ENCODE measurements around the gene FAM161B. TPM values are rescaled to one million over a fixed set of nuclear protein-coding genes. Genes with fewer than 3 reads are reported as not detected.
A peak's percentile ranks its signal among the peaks of the same experiment; 100 is the strongest.
"Not testable (repeated sequence)": the region's sequence is repeated elsewhere in the genome, so short reads cannot be mapped to it uniquely, and the experiment has no call there.

Gene FAM161B
- total RNA-seq, 2 donors from 2014 or later: 1.0 to 1.6 TPM

DNA sequence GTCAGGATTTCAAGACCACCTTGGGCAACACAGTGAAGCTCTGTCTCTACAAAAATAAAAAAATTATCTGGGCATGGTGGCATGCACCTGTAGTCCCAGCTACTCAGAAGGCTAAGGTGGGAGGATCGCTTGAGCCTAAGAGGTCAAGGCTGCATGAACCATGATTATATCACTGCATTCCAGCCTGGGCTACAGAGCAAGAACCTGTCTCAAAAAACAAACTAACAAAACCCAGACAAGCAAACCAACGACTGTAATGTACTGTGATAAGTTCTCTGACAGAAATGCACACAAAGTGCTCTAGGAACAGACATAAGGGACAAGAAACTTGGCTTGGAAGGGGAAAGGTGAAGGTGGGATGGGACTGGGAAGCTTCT, 46.8 kb upstream of the FAM161B start:
- peak overlapping the region in 3 of 4 donors; percentile 29 to 61 (median 58) for H3K27ac ChIP-seq
- intact Hi-C loops (cut with DNase I): no loop called here
- H3K4me1 ChIP-seq: peaks cover 26% of the 10 kb centered on the region
- H3K9me3 ChIP-seq: no peaks in the 10 kb centered on the region
- H3K36me3 ChIP-seq (replicated peaks in 1 of 2; ENCODE audit: insufficient read depth in 1 of 2, low read depth in 2 of 2): no peaks in the 10 kb centered on the region
- H3K27me3 ChIP-seq: no peaks in the 10 kb centered on the region
- DNase-seq (no peak), ATAC-seq (no peak)
- no peak overlapping the region for H3K4me3 ChIP-seq
- 8 to 25% methylated on average over 2 of the region's 2 CpGs for WGBS, 2 donors
- TF ChIP-seq, protein P1, sequence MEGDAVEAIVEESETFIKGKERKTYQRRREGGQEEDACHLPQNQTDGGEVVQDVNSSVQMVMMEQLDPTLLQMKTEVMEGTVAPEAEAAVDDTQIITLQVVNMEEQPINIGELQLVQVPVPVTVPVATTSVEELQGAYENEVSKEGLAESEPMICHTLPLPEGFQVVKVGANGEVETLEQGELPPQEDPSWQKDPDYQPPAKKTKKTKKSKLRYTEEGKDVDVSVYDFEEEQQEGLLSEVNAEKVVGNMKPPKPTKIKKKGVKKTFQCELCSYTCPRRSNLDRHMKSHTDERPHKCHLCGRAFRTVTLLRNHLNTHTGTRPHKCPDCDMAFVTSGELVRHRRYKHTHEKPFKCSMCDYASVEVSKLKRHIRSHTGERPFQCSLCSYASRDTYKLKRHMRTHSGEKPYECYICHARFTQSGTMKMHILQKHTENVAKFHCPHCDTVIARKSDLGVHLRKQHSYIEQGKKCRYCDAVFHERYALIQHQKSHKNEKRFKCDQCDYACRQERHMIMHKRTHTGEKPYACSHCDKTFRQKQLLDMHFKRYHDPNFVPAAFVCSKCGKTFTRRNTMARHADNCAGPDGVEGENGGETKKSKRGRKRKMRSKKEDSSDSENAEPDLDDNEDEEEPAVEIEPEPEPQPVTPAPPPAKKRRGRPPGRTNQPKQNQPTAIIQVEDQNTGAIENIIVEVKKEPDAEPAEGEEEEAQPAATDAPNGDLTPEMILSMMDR (IDR thresholded peaks at IDR 0.05): no peak
- TF ChIP-seq POLR2A (IDR thresholded peaks at IDR 0.05): no peak

DNA sequence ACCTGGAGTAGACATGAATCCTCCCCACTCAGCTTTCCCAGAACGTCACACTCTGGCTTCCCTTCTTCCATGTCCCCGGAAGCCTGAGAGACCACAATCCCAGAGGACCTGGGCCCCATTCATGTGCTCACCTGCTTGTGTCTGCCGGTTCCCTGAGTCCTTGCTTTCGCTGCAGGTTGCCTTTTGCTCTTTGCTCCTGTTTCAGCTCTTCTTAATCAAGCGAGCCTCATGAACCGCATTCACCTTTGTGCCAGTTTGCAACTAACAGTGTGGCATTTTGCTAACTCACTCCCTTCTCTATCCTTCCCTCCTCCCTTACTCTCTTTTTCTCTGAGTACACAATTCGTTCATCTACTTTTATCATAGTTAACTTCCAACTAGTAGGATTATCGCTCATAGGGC, 46.1 kb upstream of the FAM161B start:
- no peaks in the 10 kb centered on the region for H3K9me3 ChIP-seq
- ATAC-seq (no peak), DNase-seq (no peak)
- H3K27me3 ChIP-seq: no peaks in the 10 kb centered on the region
- no peak overlapping the region for H3K4me3 ChIP-seq
- TF ChIP-seq, protein P1 (IDR thresholded peaks at IDR 0.05): no peak
- no peak for TF ChIP-seq POLR2A (IDR thresholded peaks at IDR 0.05)
- WGBS, 2 donors: 88 to 91% methylated on average over 8 of the region's 8 CpGs
- H3K4me1 ChIP-seq: peaks cover 26% of the 10 kb centered on the region
- intact Hi-C loops (cut with DNase I): no loop called here
- no peaks in the 10 kb centered on the region for H3K36me3 ChIP-seq (replicated peaks in 1 of 2; ENCODE audit: insufficient read depth in 1 of 2, low read depth in 2 of 2)
- H3K27ac ChIP-seq: no peak overlapping the region

DNA sequence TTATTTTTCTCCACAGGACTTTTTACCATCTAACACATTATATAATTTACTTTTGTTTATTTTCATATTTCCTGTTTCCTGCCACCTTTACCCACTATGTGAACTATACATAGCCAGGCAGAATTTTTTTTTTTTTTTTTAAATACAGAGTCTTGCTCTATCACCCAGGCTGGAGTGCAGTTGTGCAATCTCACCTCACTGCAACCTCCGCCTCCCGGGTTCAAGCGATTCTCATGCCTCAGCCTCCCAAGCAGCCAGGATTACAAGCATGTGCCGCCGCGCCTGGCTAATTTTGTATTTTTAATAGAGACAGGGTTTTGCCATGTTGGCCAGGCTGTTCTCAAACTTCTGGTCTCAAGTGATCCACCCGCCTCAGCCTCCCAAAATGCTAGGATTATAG, 45.0 kb upstream of the FAM161B start:
- ATAC-seq; DNase-seq; H3K27me3 ChIP-seq; H3K36me3 ChIP-seq (replicated peaks in 1 of 2; ENCODE audit: insufficient read depth in 1 of 2, low read depth in 2 of 2); H3K4me3 ChIP-seq; intact Hi-C loops (cut with DNase I); H3K27ac ChIP-seq; H3K9me3 ChIP-seq: not testable (repeated sequence)
- H3K4me1 ChIP-seq: peaks cover 26% of the 10 kb centered on the region
- 97 to 98% methylated on average over 7 of the region's 7 CpGs for WGBS, 2 donors

DNA sequence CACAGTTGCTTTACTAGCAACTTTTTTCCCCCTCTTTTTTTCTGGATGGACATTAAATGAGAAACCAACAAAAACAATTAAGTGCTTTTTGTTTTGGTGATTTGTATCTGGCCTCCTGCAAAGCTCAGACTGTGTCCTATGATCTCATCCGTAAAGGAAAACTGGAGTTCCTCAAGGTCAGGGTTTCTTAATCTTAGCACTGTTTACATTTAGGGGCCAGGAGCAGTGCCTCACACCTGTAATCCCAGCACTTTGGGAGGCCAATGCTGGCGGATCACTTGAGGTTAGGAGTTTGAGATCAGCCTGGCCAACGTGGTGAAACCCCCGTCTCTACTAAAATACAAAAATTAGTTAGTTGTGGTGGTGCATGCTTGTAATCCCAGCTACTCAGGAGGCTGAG, 41.2 kb upstream of the FAM161B start:
- H3K27ac ChIP-seq: no peak overlapping the region
- 45 to 74% methylated on average over 4 of the region's 4 CpGs for WGBS, 2 donors
- no peak overlapping the region for H3K4me3 ChIP-seq
- no peaks in the 10 kb centered on the region for H3K36me3 ChIP-seq (replicated peaks in 1 of 2; ENCODE audit: insufficient read depth in 1 of 2, low read depth in 2 of 2)
- no peaks in the 10 kb centered on the region for H3K9me3 ChIP-seq
- no peaks in the 10 kb centered on the region for H3K4me1 ChIP-seq
- no peaks in the 10 kb centered on the region for H3K27me3 ChIP-seq
- TF ChIP-seq, protein P1 (IDR thresholded peaks at IDR 0.05): no peak
- no peak for TF ChIP-seq POLR2A (IDR thresholded peaks at IDR 0.05)
- intact Hi-C loops (cut with DNase I): no loop called here
- DNase-seq (no peak), ATAC-seq (no peak)

DNA sequence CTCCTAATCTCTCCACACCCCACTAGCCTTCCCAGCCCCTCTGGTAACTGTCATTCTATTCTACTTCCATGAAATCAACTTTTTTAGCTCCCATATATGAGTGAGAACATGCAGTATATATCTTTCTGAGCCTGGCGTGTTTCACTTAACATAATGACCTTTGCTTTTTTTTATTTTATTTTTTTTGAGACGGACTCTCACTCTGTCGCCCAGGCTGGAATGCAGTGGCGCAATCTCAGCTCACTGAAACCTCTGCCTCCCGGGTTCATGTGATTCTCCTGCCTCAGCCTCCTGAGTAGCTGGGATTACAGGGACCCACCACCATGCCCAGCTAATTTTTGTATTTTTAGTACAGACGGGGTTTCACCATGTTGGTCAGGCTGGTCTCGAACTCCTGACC, 38.8 kb upstream of the FAM161B start:
- H3K4me3 ChIP-seq; H3K36me3 ChIP-seq (replicated peaks in 1 of 2; ENCODE audit: insufficient read depth in 1 of 2, low read depth in 2 of 2); DNase-seq; H3K4me1 ChIP-seq; H3K9me3 ChIP-seq; H3K27ac ChIP-seq; ATAC-seq; H3K27me3 ChIP-seq; intact Hi-C loops (cut with DNase I): not testable (repeated sequence)
- 76 to 84% methylated on average over 7 of the region's 7 CpGs for WGBS, 2 donors

DNA sequence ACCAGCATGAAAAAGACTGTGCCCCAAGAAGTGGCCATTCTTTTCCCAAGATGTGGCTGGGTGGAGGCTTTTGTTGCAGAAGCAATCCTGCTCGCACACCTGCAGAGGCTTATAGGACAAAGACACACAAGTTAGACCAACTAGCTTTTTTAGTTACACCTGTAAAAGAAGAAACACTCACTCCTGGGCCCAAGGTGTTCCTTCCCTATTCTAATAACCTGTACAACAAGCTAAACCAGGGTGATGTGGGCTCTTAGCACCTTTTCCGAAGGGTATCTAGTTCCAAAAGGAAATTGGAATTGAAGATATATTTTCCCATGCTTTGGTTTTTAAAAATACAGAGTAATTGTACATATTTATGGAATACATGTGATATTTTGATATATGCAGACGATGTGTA, 38.2 kb upstream of the FAM161B start:
- Histone ChIP-seq H3K27me3 (no peaks in the 10 kb centered on the region), H3K4me3 (no peak overlapping the region), H3K36me3 (replicated peaks in 1 of 2; ENCODE audit: insufficient read depth in 1 of 2, low read depth in 2 of 2) (no peaks in the 10 kb centered on the region), H3K9me3 (no peaks in the 10 kb centered on the region), H3K4me1 (no peaks in the 10 kb centered on the region), H3K27ac (no peak overlapping the region)
- intact Hi-C loops (cut with DNase I): no loop called here
- no peak for ATAC-seq
- no peak for TF ChIP-seq POLR2A (IDR thresholded peaks at IDR 0.05)
- TF ChIP-seq, protein P1 (IDR thresholded peaks at IDR 0.05): no peak
- 68 to 76% methylated on average over 3 of the region's 3 CpGs for WGBS, 2 donors
- no peak for DNase-seq
